DOHH2 (cell line): ENCODE data around the gene NDUFS3.

Experiments used
- H3F3A ChIP-seq: fragments of 200-600 bp; sonication (generic), shearing (Covaris generic); 2 replicates; pipeline ENCODE4 v1.6.0; 2016; ENCODE audit warnings: antibody characterized with exemption, mild to moderate bottlenecking; ENCODE audit not compliant: control insufficient read depth, insufficient read depth
- H3K27ac ChIP-seq: fragments of 200-600 bp; sonication (generic); 2 replicates; pipeline ENCODE4 v1.5.1; 2014; ENCODE audit warnings: low read depth, mild to moderate bottlenecking, low read length, moderate library complexity
- H3K27me3 ChIP-seq: fragments of 200-600 bp; sonication (generic); 2 replicates; pipeline ENCODE4 v1.6.1; 2014; ENCODE audit warnings: mild to moderate bottlenecking, low read length, mixed read lengths; ENCODE audit not compliant: control insufficient read depth
- H3K36me3 ChIP-seq: fragments of 200-600 bp; sonication (generic); 2 replicates; pipeline ENCODE4 v1.6.1; 2014; ENCODE audit warnings: mild to moderate bottlenecking, low read length, moderate library complexity, mixed read lengths; ENCODE audit not compliant: control insufficient read depth
- H3K4me1 ChIP-seq: fragments of 200-600 bp; sonication (generic); 2 replicates; pipeline ENCODE4 v1.6.1; 2014; ENCODE audit warnings: mild to moderate bottlenecking, low read length, mixed read lengths; ENCODE audit not compliant: control insufficient read depth
- H3K4me2 ChIP-seq: fragments of 200-600 bp; sonication (generic); 2 replicates; pipeline ENCODE4 v1.6.0; 2014; ENCODE audit warnings: mild to moderate bottlenecking, low read length, moderate library complexity
- H3K4me3 ChIP-seq: fragments of 200-600 bp; sonication (generic); 2 replicates; pipeline ENCODE4 v1.5.1; 2014; ENCODE audit warnings: mild to moderate bottlenecking, low read length, mixed read lengths
- H3K79me2 ChIP-seq: fragments of 200-600 bp; sonication (generic); 2 replicates; pipeline ENCODE4 v1.6.1; 2014; ENCODE audit warnings: mild to moderate bottlenecking, low read length, mixed read lengths; ENCODE audit not compliant: control insufficient read depth
- H3K9me2 ChIP-seq: fragments of 200-600 bp; sonication (generic); replicated peaks from 2 replicates; pipeline ENCODE4 v1.6.1; 2014; ENCODE audit warnings: mild to moderate bottlenecking, low read length, mixed read lengths; ENCODE audit not compliant: control insufficient read depth
- H3K9me3 ChIP-seq: fragments of 200-600 bp; sonication (generic); 2 replicates; pipeline ENCODE4 v1.6.1; 2014; ENCODE audit warnings: antibody characterized with exemption, low read length, mixed read lengths; ENCODE audit not compliant: control insufficient read depth, insufficient read depth
- H4K20me1 ChIP-seq: fragments of 200-600 bp; sonication (generic); 2 replicates; pipeline ENCODE4 v1.6.0; 2014; ENCODE audit warnings: low read depth, mild to moderate bottlenecking, antibody characterized with exemption, low read length, moderate library complexity; ENCODE audit not compliant: control insufficient read depth, insufficient read depth
- CTCF ChIP-seq: fragments of 200-600 bp; sonication (generic); IDR thresholded peaks from one replicate; pipeline ENCODE4 v1.5.1; 2014; ENCODE audit warnings: antibody characterized with exemption, mild to moderate bottlenecking, low read depth, low read length; ENCODE audit not compliant: poor library complexity, severe bottlenecking
- EZH2phosphoT487 ChIP-seq: fragments of 200-600 bp; sonication (generic); IDR thresholded peaks from 2 replicates; pipeline ENCODE4 v1.6.1; 2017; ENCODE audit warnings: borderline replicate concordance, mild to moderate bottlenecking, antibody characterized with exemption, low read length, moderate library complexity, mixed read lengths

Gene NDUFS3

GRCh38 chr11:47593934-47594855 is 15.3 kb downstream of the NDUFS3 start, which contains the start of gene C1QTNF4:
Gene C1QTNF4 (minus strand): TSS chr11:47594411. CDS start chr11:47590810, 3,601 bp downstream.
- Histone ChIP-seq H3K4me1 (peaks cover 7% of the 10 kb centered on the region; the same call in 1 of the 2 replicates), H3K9me2 (no peaks in the 10 kb centered on the region), H3K79me2 (no peaks in the 10 kb centered on the region), H4K20me1 (no peaks in the 10 kb centered on the region), H3K4me2 (no peak within 1 kb of the TSS), H3K27ac (no peak within 1 kb of the TSS), H3K9me3 (no peaks in the 10 kb centered on the region), H3K27me3 (peaks cover 25% of the 10 kb centered on the region), H3K4me3 (no peak within 1 kb of the TSS), H3K36me3 (no peaks in the 10 kb centered on the region), H3F3A (no peaks in the 10 kb centered on the region)
- TF ChIP-seq CTCF: no peak
- TF ChIP-seq EZH2phosphoT487: no peak

- Histone ChIP-seq H3K9me3 (no peaks in the 10 kb centered on the region), H4K20me1 (no peaks in the 10 kb centered on the region), H3K4me2 (no peak overlapping the region), H3K9me2 (no peaks in the 10 kb centered on the region), H3K36me3 (no peaks in the 10 kb centered on the region), H3K27me3 (peaks cover 25% of the 10 kb centered on the region), H3K4me3 (no peak overlapping the region), H3F3A (no peaks in the 10 kb centered on the region), H3K4me1 (peaks cover 7% of the 10 kb centered on the region; the same call in 1 of the 2 replicates), H3K27ac (no peak overlapping the region), H3K79me2 (no peaks in the 10 kb centered on the region)
- TF ChIP-seq EZH2phosphoT487 (no peak), CTCF (no peak)
Observed at GRCh38 chr11:47595029-47595428, 16.2 kb downstream of the NDUFS3 start.

GRCh38 chr11:47595967-47596366 is 17.1 kb downstream of the NDUFS3 start:
- H3K79me2 ChIP-seq: no peaks in the 10 kb centered on the region
- no peaks in the 10 kb centered on the region for H3F3A ChIP-seq
- no peaks in the 10 kb centered on the region for H3K9me3 ChIP-seq
- peaks cover 7% of the 10 kb centered on the region; the same call in 1 of the 2 replicates for H3K4me1 ChIP-seq
- no peak overlapping the region for H3K27ac ChIP-seq
- no peaks in the 10 kb centered on the region for H3K9me2 ChIP-seq
- H3K36me3 ChIP-seq: no peaks in the 10 kb centered on the region
- peaks cover 25% of the 10 kb centered on the region for H3K27me3 ChIP-seq
- no peak overlapping the region for H3K4me3 ChIP-seq
- no peak for TF ChIP-seq CTCF
- no peak for TF ChIP-seq EZH2phosphoT487
- H4K20me1 ChIP-seq: no peaks in the 10 kb centered on the region
- no peak overlapping the region for H3K4me2 ChIP-seq
